LHCN-M2 (cell line): Measurements from ENCODE around the gene FANK1. TPM values are rescaled to one million over a fixed set of nuclear protein-coding genes. Genes with fewer than 3 reads are reported as not detected.

Source experiments
- total RNA-seq: library from RNA; depleted of rRNA; stranded (reverse); fragments of >200 nt; gene quantifications from 2 replicates; pipeline ENCODE4 v1.2.3, GENCODE V29; 2014; rRNA removed

The FANK1 gene
- total RNA-seq, 1 experiment from 2014 or later = 2.3 TPM

Other genes with a start within 250 kb of the FANK1 start
- gene TEX36, start 213.4 kb upstream of the FANK1 start, total RNA-seq = not detected in 2 replicates
- 17.2 and 22.2 TPM in 2 replicates for gene EDRF1, start 176.9 kb upstream of the FANK1 start, total RNA-seq
- not detected in 2 replicates for gene MMP21, start 120.7 kb upstream of the FANK1 start, total RNA-seq
- 93.6 and 106 TPM in 2 replicates for gene UROS, start 73.3 kb upstream of the FANK1 start, total RNA-seq
- gene BCCIP, start 73.0 kb upstream of the FANK1 start, total RNA-seq = 66.9 and 68.1 TPM in 2 replicates
- 37.4 and 38.7 TPM in 2 replicates for gene DHX32, start 15.3 kb upstream of the FANK1 start, total RNA-seq